LNCaP clone FGC (cell line): Measurements from ENCODE around the gene PREPL.

Experiments
- DNase-seq: peaks from one replicate; pipeline ENCODE4 v3.0.0-alpha.2; 2011; ENCODE audit warnings: low read depth
- H3K4me3 ChIP-seq: 2 replicates; pipeline ENCODE4 v1.5.1; 2011; ENCODE audit warnings: mild to moderate bottlenecking, low read depth, low read length, control low read depth
- CTCF ChIP-seq: IDR thresholded peaks from 2 replicates; pipeline ENCODE4 v1.5.1; 2012; ENCODE audit warnings: mild to moderate bottlenecking; ENCODE audit not compliant: control insufficient read depth, insufficient read depth; ENCODE audit errors: extremely low read depth

PREPL gene

GRCh38 chr2:44377486-44377885, 16.2 kb upstream of the PREPL start:
- DNase-seq, result peak; percentile 54
- TF ChIP-seq CTCF, result no peak
- H3K4me3 ChIP-seq, result no peak overlapping the region

GRCh38 chr2:44372246-44372645, 11.0 kb upstream of the PREPL start:
- no peak for TF ChIP-seq CTCF
- no peak overlapping the region for H3K4me3 ChIP-seq
- DNase-seq, result no peak

- no peak for TF ChIP-seq CTCF
- no peak overlapping the region for H3K4me3 ChIP-seq
- no peak for DNase-seq
Observed at GRCh38 chr2:44371445-44371844, 10.2 kb upstream of the PREPL start.

GRCh38 chr2:44369392-44369791, 8.1 kb upstream of the PREPL start:
- no peak for TF ChIP-seq CTCF
- H3K4me3 ChIP-seq, result no peak overlapping the region
- DNase-seq, result no peak

GRCh38 chr2:44367591-44367990, 6.3 kb upstream of the PREPL start:
- DNase-seq, result no peak
- no peak for TF ChIP-seq CTCF
- H3K4me3 ChIP-seq, result no peak overlapping the region

GRCh38 chr2:44364604-44365003, 3.3 kb upstream of the PREPL start:
- no peak overlapping the region for H3K4me3 ChIP-seq
- TF ChIP-seq CTCF, result no peak
- no peak for DNase-seq

- TF ChIP-seq CTCF, result no peak
- peak overlapping the region; percentile 85 for H3K4me3 ChIP-seq
- no peak for DNase-seq
Observed at GRCh38 chr2:44362207-44363015, 1.1 kb upstream of the PREPL start.
